HG02642 (cell line): ENCODE measurements around the gene CHADL.
"Not testable (repeated sequence)": the region's sequence is repeated elsewhere in the genome, so short reads cannot be mapped to it uniquely, and the experiment has no call there.

Experiments
- ATAC-seq: cut with Tn5 transposase; IDR thresholded peaks from one replicate; pipeline ENCODE4 v1.9.1; 2021; ENCODE audit warnings: mild to moderate bottlenecking; ENCODE audit not compliant: unreplicated experiment, poor library complexity

The CHADL gene

GRCh38 chr22:41259756-41260155 is 19.0 kb upstream of the CHADL start:
- not testable (repeated sequence) for ATAC-seq

- ATAC-seq = no peak
These were observed 17.0 kb upstream of the CHADL start for GRCh38 chr22:41257696-41258095.

- ATAC-seq = no peak
These were observed 15.8 kb upstream of the CHADL start for GRCh38 chr22:41256254-41257253.

- ATAC-seq = no peak
These were observed 13.5 kb upstream of the CHADL start for GRCh38 chr22:41254230-41254629.

- ATAC-seq = no peak
These were observed 11.6 kb upstream of the CHADL start for GRCh38 chr22:41252365-41252764.

- no peak for ATAC-seq
These were observed 9.4 kb upstream of the CHADL start for GRCh38 chr22:41250127-41250526.

GRCh38 chr22:41249442-41249841 is 8.7 kb upstream of the CHADL start:
- no peak for ATAC-seq

- no peak for ATAC-seq
These were observed 8.0 kb upstream of the CHADL start for GRCh38 chr22:41248758-41249157.

GRCh38 chr22:41248314-41248713 is 7.6 kb upstream of the CHADL start:
- no peak for ATAC-seq

GRCh38 chr22:41247703-41248102 is 7.0 kb upstream of the CHADL start:
- ATAC-seq = no peak

- ATAC-seq = no peak
These were observed 5.3 kb upstream of the CHADL start for GRCh38 chr22:41245917-41246499.

- ATAC-seq = no peak
These were observed 2.6 kb upstream of the CHADL start for GRCh38 chr22:41243361-41243760.

- ATAC-seq = no peak
These were observed 1.8 kb upstream of the CHADL start for GRCh38 chr22:41242396-41243117.

GRCh38 chr22:41241133-41241676 is 474 bp upstream of the CHADL start:
- no peak for ATAC-seq

GRCh38 chr22:41239443-41240128 is 1.1 kb downstream of the CHADL start:
- no peak for ATAC-seq

- ATAC-seq = no peak
These were observed 1.9 kb downstream of the CHADL start for GRCh38 chr22:41238570-41239442.

- peak; percentile 70 for ATAC-seq
These were observed 2.8 kb downstream of the CHADL start for GRCh38 chr22:41237707-41238569.

- ATAC-seq = peak; percentile 5
These were observed 3.6 kb downstream of the CHADL start for GRCh38 chr22:41237036-41237706.
